ENCODE data around the gene MYADM. TPM values are rescaled to one million over a fixed set of nuclear protein-coding genes. Genes with fewer than 3 reads are reported as not detected.

MYADM gene
- total RNA-seq, 4 donors from 2014 or later = 20.4 to 49.2 (median 33.6) TPM

DNA sequence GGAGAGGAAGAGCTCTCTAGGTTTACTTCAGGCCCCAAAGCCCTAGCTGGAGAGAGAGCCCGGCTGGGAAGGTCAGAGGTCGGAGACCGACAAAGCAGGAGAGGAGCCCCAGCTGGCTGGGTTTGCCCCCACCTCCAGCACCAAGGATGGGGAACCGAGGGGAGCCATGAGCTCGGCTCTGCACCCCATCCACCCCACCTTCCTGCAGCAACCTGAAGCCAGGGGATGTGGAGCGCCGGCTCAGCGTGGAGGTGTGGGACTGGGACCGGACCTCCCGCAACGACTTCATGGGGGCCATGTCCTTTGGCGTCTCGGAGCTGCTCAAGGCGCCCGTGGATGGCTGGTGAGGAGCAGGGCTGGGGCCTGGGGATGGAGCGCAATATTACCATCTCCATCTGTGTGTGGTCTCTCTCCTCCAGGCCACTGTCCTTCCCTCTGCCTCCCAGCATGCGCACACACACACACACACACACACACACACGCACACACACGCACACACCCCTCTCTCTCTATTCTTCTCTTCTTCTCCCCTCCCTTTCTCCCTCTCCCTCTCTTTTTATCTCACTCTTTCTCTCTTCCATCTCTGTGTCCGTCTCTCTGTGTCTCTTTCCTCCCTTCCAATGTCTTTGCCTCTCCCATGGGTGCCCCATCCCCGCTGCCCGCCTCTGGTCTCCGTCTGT lies 24.8 kb downstream of the MYADM start:
- intact Hi-C loops (cut with DNase I; ENCODE audit: low total_unique reads) = no loop called here
- 72 to 79% methylated on average over 23 of the region's 23 CpGs for WGBS, 2 donors

DNA sequence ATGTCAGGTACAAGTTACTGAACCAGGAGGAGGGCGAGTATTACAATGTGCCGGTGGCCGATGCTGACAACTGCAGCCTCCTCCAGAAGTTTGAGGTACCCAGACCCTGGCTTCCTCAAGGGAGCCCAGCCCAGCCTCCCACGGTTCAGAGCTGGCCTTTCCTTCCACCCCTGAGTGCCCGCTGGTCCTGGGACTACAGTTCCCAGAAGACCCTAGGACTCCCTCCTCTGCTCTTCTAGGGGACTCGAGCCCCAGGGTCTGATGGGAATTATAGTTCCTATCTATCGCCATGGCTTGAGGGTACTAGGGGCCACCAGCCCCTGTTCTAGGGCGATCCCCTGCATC lies 25.3 kb downstream of the MYADM start:
- 67 to 77% methylated on average over 8 of the region's 8 CpGs for WGBS, 2 donors
- no peak for DNase-seq (ENCODE audit: low spot score in 2 of 2)
- no peak for TF ChIP-seq POLR2A (IDR thresholded peaks at IDR 0.05)
- intact Hi-C loops (cut with DNase I; ENCODE audit: low total_unique reads) = no loop called here
- no peak overlapping the region for H3K4me3 ChIP-seq (ENCODE audit: low read depth, poor library complexity, severe bottlenecking)

More for the DNA sequence above, 24.8 kb downstream of the MYADM start:
- no peak overlapping the region for H3K4me3 ChIP-seq (ENCODE audit: low read depth, poor library complexity, severe bottlenecking)
- TF ChIP-seq POLR2A (IDR thresholded peaks at IDR 0.05) = no peak
- TF ChIP-seq, protein P1, sequence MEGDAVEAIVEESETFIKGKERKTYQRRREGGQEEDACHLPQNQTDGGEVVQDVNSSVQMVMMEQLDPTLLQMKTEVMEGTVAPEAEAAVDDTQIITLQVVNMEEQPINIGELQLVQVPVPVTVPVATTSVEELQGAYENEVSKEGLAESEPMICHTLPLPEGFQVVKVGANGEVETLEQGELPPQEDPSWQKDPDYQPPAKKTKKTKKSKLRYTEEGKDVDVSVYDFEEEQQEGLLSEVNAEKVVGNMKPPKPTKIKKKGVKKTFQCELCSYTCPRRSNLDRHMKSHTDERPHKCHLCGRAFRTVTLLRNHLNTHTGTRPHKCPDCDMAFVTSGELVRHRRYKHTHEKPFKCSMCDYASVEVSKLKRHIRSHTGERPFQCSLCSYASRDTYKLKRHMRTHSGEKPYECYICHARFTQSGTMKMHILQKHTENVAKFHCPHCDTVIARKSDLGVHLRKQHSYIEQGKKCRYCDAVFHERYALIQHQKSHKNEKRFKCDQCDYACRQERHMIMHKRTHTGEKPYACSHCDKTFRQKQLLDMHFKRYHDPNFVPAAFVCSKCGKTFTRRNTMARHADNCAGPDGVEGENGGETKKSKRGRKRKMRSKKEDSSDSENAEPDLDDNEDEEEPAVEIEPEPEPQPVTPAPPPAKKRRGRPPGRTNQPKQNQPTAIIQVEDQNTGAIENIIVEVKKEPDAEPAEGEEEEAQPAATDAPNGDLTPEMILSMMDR (IDR thresholded peaks at IDR 0.05) = no peak
- DNase-seq (ENCODE audit: low spot score in 2 of 2) = no peak

DNA sequence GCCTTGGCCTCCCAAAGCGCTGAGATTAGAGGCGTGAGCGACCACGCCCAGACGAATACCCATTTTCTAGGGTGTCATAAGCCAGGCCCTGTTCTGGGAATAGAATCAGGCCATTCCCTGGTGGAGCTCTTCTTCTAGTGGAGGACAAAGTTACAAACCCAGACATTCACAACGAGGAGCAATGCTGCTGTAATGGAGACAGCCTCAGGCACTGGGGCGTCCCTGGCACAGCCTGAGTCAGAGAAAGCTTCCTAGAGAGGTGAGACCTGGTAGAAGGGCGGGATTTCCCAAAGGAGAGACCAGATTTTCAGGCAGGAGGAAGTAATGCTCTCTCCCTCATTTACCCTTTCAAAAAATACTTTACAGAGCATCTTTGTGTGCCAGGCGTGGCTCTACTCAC lies 27.0 kb downstream of the MYADM start:
- TF ChIP-seq, protein P1 (IDR thresholded peaks at IDR 0.05) = no peak
- no peak for TF ChIP-seq POLR2A (IDR thresholded peaks at IDR 0.05)
- DNase-seq (ENCODE audit: low spot score in 2 of 2) = no peak
- H3K4me3 ChIP-seq (ENCODE audit: low read depth, poor library complexity, severe bottlenecking) = no peak overlapping the region
- intact Hi-C loops (cut with DNase I; ENCODE audit: low total_unique reads) = no loop called here
- 55 to 61% methylated on average over 9 of the region's 9 CpGs for WGBS, 2 donors

DNA sequence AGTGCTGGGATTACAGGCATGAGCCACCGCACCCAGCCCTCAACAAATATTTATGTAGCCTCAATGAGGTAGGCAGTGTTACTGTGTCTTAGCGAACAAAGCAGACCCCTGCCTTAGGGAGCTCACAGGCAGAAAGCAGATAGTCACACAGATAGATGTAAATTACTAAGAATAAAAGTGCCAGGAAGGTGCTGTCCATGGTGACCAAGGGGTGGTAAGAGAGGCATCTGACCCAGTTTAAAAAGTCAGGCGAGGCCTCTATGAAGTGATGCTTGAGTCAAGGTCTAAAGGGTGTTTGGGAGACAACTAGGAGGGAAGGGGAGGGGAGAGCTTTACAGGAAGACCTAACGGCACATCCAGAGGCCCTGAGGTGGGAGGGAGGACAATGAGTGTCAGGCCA lies 29.0 kb downstream of the MYADM start:
- intact Hi-C loops (cut with DNase I; ENCODE audit: low total_unique reads) = no loop called here
- 54 to 55% methylated on average over 4 of the region's 4 CpGs for WGBS, 2 donors
- no peak overlapping the region for H3K4me3 ChIP-seq (ENCODE audit: low read depth, poor library complexity, severe bottlenecking)
- DNase-seq (ENCODE audit: low spot score in 2 of 2) = no peak
- TF ChIP-seq POLR2A (IDR thresholded peaks at IDR 0.05) = no peak
- TF ChIP-seq, protein P1 (IDR thresholded peaks at IDR 0.05) = no peak

DNA sequence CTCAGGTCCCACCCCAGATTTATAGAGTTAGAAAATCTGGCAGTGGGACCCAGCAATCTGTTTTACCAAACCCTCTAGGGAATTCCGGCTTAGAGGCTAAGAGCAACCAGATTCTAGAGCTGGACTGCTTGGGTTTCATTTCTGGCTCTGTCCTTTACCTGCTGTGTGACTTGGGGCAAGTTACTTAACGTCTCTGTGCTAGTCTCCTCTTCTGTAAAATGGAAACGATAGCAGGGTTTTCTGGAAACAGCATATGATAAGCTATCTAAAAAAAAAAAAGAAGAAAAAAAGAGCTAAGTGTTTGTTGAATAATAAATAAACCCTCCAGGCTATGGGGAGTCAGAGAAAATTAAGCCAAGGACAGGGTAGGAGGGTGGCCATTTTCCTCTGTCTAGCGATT lies 29.8 kb downstream of the MYADM start:
- TF ChIP-seq, protein P1 (IDR thresholded peaks at IDR 0.05) = no peak
- DNase-seq (ENCODE audit: low spot score in 2 of 2) = no peak
- H3K4me3 ChIP-seq (ENCODE audit: low read depth, poor library complexity, severe bottlenecking) = no peak overlapping the region
- WGBS, 2 donors = 63 to 68% methylated on average over 4 of the region's 4 CpGs
- intact Hi-C loops (cut with DNase I; ENCODE audit: low total_unique reads) = no loop called here

DNA sequence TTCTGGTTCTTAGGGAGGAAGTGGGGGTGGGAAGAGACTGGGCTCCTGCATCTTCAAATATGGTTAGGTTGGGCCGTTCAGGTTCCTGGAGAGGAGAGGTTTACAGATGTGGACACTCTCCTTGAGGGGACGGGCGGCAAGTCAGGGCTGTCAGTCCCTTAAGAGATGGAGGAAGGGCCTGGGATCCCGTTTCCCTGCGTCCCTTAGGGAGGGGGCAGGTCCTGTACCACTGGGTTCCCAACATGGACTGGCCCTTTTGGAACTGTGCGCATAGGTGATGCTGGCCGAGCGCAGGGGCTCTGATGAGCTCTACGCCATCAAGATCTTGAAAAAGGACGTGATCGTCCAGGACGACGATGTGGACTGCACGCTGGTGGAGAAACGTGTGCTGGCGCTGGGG lies 30.5 kb downstream of the MYADM start:
- 29 to 30% methylated on average over 16 of the region's 16 CpGs for WGBS, 2 donors
- no peak overlapping the region for H3K4me3 ChIP-seq (ENCODE audit: low read depth, poor library complexity, severe bottlenecking)
- TF ChIP-seq POLR2A (IDR thresholded peaks at IDR 0.05) = no peak
- intact Hi-C loops (cut with DNase I; ENCODE audit: low total_unique reads) = no loop called here
- DNase-seq (ENCODE audit: low spot score in 2 of 2) = no peak

DNA sequence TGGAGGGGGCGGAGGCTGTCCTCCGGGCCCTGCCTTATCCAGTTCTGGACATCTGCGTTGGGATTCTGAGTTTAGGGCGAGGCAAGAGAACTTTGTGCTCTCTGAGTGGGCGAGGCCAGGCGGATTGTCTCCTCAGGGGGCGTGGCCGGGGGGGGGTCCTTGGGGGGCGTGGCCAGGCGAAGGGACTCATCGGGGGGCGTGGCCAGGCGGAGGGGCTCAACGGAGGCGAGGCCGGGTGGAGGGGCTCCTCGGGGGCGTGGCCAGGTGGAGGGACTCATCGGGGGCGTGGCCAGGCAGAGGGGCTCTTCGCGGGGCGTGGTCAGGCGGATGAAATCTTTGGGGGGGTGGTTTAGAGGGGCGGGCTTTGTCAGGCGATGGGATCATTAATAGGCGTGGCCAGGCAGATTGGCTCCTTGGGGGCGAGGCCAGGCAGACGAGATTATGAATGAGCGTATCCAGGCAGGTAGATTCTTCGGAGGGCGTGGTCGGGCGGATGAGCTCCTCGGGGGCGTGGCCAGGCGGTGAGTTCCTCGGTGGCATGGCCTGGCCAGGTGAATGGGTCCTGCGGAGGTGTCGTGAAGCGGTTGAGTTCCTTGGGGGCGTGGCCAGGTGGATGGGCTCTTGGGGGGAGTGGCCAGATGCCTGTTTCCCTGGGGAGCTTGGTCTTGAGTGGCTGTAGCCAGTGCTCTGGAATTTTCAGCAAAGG lies 31.1 kb downstream of the MYADM start:
- no peak overlapping the region for H3K4me3 ChIP-seq (ENCODE audit: low read depth, poor library complexity, severe bottlenecking)
- intact Hi-C loops (cut with DNase I; ENCODE audit: low total_unique reads) = no loop called here
- no peak for DNase-seq (ENCODE audit: low spot score in 2 of 2)
- TF ChIP-seq, protein P1 (IDR thresholded peaks at IDR 0.05) = no peak
- TF ChIP-seq POLR2A (IDR thresholded peaks at IDR 0.05) = no peak
- 11 to 14% methylated on average over 31 to 36 of the region's 42 CpGs for WGBS, 2 donors

All from lower leg skin (tissue), 4 donors.